GM18526 (cell line): ENCODE results near the gene DTX3.

ENCODE experiments used
- POLR2A ChIP-seq: IDR thresholded peaks from 3 replicates; pipeline ENCODE4 v1.6.1; 2011; ENCODE audit not compliant: insufficient read length; ENCODE audit errors: extremely low read depth

DTX3 gene

DNA sequence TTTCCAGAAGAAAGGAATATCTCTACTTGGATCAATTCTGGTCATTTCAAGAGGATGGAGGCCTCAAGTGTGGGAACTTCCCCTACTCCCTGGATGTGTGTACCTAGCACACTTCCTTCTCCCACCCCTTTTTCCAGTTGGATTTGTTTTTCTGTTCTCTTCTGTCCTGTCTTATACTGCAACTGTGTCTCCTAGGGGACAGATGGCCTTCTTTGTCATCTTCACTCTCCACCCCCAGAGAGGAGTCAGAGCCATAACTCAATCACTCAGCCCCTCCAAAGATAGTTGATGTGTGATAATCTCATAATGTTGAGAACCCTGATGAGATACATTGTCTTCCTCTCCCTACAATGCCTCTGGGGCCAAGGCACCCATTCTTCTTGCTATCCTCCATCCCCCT is 2.1 kb upstream of the DTX3 start:
- TF ChIP-seq POLR2A, result no peak

DNA sequence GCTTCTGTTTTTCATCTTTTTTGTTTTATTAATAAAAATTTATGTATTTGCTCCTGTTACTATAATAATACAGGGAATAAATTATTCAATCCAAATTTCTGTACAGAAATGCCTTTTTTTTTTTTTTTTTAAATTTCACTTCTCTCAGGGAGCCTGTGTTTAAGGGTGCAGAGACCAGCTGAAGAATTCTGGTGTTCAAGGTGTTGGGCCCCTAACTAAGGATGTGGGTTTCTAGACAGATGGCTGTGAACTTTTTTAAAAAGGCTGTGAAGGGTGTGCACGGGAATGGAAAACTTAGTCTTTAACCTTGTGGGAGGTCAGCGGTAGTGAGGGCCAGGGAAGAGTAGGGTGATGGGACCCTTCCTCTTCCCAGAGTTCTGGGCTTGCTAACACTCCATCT is 1.3 kb upstream of the DTX3 start:
- TF ChIP-seq POLR2A, result no peak

DNA sequence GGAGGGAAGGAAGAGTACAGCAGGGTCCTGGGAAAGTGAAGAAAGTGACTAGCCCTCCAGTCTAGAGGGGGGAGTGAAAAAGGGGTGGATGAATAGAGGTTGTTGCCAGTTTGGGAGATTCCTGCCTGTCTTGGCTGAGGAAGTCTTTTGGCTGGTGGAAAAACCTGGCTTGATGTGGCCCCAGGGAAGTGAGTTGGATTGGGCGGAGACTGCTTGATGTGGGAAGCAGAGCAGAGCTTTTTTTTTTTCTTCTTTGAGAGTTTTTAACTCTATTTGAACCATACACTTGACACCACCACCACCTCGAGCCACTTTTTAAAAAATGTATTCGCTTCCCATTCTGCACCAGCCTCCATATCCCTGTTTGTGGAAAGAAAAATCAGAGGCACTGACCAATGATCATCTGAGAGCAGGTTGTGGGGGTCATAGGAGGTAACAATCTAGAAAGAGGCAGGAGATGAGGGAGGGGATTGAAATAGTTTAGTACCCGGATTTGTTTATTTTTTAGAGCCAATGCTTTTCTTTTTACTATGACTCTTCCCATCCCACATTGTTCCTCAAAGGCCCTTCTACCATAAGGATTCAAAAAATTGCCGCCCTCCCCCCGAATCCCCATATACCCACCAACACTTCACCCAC is 690 bp upstream of the DTX3 start:
- no peak for TF ChIP-seq POLR2A

DNA sequence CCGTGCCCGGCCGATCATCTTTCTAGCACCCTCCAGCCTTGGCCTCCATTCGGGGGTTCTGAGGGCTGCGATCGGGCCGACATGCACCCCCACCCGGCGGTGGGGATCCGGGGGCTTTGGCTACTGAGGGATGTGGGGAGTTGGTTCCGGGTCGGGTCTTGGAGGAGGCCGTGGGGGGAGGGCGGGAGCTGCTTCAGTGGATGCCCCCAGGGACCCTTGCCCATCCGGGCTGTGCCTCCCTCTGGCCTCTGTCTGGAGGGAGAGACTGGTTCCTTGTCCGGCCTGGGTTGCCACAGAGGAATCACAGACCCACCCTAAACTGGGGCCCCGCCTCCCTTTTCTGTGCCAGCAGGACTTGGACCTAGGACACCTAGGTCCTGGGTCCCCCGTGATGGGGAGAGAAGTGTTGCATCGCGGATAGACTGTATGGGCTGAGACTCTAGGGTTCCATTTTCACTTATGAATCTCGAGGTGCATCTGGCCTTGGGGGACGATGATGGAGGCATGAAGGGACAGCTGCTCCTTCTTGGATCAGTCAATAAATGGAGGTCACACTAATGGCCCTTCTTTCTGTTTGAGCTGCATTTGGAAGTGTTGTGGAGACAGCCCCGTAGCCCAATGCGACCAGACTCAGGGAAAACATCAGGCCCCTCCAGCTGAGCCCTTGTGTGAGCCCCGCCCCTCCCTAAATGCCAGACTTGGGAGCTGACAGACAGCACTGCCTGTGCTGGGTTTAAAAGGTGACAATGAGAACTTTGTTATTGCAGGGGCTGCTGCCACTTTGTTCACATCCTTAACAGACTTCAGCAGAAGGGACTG is 577 bp downstream of the DTX3 start:
- TF ChIP-seq POLR2A, result no peak

DNA sequence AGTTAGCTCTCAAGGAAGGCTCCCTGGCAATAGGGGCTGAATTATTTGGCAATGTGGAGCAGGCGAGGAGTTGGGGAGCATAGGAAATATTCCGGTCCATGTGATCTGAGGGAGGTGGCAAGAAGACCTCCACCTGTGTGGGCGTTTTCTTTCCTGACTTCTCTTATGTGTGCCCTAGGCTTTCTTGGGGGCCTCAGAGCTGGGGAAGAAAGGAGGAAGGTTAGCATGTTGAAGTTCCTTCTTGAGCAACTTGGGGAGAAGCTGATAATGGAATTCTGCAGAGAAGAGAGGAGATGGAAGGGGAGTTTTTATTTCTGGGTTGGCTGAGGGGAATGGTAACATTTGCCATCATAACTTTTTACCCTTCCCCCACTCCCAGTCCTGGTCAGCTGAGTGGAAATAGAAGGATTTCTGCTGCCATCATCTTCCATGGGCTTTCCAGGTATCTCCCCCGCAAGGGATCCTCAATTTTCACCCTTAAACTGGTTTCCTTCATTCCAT is 1.2 kb downstream of the DTX3 start:
- TF ChIP-seq POLR2A, result no peak

DNA sequence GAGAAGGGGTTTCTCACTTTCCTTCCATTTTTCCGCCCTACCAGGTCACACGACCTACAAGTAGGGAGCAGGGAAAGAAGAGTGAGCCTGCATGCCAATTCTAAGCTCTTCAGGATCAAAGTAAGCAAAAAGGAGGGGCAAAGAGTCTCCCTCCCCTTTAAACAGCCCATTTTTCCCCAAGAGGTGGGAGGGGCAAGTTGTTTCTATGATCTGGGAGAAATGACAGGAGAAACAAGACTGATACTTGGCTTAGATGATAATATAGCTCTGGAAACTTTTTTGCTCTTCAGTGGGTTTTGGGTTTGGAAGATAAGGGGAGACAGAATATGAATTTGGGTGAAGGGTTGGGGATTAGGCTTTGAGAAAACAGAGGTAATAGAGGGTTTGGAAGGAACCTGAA is 1.8 kb downstream of the DTX3 start:
- TF ChIP-seq POLR2A, result no peak

DNA sequence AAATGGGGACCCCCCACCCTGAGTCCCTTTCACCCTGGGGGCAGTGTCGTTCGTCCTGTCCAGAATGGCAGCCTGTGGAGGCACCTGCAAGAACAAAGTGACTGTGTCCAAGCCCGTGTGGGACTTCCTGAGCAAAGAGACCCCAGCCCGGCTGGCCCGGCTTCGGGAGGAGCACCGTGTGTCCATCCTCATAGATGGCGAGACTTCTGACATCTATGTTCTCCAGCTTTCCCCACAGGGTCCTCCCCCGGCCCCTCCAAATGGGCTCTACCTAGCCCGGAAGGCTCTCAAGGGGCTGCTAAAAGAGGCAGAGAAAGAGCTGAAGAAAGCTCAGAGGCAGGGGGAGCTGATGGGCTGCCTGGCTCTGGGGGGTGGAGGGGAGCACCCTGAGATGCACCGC is 2.2 kb downstream of the DTX3 start:
- no peak for TF ChIP-seq POLR2A

DNA sequence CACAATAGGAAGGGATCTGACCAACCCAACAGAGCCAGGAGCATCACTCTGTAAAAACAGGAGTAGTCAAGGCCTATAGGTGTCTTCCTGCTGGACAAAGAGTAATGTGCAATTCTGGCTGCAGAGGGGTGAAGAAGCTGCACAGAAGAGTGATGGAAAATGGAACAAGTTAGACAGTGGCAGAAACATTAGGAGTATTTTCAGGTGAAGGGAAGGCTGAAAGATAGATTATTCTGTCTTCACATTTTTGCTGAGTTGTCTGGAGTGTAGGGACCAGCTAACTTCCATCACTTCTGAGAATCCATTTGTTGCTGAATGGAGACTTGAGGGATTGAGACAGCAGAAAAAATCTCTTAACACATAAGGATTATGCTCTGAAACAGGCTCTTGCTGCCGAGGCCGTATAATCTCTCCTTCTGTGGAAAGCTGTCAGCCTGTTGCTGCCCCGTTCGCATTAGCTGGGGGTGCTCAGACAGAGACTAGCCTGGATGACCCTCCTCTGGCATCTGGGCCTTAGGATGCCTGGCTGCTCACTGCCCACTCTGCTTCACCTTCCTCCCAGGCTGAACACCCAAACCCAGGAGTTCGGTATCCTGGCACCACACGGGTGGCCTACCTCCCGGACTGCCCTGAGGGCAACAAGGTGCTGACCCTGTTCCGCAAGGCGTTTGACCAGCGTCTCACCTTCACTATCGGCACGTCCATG is 3.5 kb downstream of the DTX3 start:
- no peak for TF ChIP-seq POLR2A

DNA sequence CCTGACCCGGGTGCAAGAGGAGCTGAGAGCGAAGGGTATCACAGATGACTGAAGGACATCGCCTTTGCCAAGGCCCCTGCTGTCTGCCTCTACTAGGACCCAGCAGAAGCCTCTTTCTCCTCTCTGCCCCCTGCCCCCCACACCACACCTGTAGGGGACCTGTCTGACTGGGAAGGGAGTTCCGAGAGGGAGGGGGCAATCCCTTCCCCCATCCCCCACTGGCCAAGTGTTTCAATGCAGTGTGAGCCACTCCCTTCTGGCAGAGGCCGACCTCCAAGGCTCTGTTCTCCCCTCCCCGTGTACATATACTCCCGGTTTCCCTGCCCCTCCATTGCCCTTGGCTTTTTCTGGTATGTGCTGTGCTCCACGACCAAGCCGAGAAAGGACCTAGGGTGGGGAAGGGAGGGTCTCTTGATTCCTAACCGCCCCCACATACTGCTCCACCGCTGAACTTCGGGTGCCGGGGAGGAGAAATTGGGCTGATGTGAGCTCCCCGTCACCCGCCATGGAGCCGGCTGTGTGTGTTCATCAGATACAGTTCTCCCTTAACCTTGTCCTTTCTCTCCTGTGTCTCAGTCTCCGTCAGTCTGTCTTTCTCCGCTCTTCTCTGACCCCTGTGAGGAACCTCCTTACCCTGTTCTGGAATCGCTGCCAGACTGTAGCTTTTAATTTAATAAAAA is 4.6 kb downstream of the DTX3 start:
- TF ChIP-seq POLR2A, result no peak

DNA sequence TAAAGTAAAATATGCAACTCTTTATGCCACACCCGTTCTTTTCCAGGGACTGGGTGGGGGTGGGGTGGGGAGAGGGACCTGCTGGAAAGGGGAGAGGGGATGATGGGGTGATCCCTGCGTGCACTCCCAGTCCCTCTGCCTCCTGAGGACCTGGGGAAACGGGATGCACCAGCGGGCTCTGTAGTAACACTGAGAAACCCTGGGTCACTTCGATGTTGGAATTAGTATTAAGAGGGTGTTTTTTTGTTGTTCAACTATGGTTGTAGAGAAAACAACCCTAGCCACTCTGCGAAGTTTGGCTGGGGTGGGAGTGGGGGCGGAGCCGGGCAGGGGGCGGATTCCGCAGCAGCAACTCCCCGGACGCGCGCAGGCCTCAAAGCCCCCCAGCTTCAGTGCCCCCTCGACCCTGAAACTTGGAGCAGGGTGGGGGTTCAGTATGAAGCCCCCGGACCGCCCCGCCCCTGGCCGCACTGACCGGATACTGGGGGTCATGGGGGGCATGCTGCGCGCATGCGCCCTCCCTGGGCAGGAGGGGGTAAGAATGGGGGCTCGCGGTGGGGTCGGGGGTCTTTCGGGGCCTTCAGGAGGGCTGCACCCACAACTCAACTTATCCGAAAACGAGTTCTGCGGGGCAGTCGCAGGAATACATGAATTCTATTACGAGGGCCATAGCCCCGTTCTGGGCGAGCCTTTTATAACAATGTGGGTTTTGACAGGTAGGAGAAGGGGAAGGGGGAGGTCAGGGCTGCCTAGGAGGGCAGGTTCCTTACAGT is 5.3 kb downstream of the DTX3 start:
- no peak for TF ChIP-seq POLR2A

DNA sequence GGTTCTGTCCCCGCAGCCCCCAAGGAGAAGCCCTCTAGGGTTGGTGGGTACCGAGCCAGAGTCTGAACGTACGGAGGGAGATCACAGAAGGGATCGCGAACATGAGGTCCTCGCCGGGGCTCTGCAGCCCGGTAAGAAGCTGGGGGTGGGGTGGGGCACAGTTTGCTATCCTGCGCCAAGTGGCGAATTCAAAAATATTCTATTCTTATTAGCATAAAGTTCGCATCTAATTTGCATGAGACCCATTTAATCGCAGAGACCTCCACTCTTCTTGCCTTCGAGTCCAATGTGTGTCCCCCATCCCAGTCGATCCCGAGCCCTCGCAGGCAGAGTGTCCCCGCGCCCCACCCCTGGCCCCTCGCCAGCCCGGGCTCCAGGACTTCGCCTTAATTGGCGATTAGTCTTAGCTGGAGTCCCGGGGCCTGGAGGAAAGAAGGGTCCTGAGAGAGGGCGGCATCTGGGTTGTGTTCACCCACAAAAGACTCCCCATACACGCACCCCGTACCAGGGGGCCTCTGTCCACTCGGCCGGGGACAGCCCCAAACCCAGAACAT is 6.0 kb downstream of the DTX3 start:
- no peak for TF ChIP-seq POLR2A

DNA sequence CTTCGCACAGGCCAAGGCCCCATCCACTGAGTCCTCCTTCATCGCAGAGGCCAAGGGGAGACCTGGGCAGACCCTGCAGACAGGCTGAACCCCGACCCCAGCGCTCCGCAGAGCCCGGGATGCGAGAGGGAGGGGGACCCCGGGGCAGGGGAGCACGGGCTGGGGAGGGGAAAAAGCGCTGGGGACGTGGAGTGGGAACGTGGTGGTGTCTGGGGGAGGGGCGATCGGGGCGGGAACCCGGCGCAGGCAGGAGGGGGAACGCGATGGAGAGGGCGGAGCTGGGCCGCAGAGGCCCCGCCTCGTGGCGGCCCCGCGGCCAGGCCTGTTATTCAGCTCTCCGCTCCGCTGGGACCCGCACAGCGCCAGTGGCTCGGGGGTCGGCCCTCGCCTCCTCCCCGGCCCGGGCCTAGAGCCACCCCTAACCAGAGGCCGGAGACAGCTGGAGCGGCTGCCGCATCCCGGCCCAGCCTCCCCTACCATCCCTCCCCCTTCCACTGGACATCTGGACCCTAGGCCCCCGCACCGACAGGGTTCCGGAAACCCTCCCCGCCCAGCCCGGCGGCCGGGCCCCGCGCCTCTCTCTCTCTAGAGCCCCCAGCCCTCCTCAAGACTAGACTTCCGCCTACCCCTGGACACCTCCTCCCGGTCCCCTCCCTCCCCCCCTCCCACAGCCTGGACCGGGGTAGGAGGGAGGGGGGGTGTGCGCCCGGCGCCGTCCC is 6.6 kb downstream of the DTX3 start, which contains the start of gene ARHGEF25:
Gene ARHGEF25, plus strand, starts transcription at position 328 of the 719 bp plus-strand sequence. CDS start 460 bp downstream, outside the sequence.
- TF ChIP-seq POLR2A, result peak; percentile 53

DNA sequence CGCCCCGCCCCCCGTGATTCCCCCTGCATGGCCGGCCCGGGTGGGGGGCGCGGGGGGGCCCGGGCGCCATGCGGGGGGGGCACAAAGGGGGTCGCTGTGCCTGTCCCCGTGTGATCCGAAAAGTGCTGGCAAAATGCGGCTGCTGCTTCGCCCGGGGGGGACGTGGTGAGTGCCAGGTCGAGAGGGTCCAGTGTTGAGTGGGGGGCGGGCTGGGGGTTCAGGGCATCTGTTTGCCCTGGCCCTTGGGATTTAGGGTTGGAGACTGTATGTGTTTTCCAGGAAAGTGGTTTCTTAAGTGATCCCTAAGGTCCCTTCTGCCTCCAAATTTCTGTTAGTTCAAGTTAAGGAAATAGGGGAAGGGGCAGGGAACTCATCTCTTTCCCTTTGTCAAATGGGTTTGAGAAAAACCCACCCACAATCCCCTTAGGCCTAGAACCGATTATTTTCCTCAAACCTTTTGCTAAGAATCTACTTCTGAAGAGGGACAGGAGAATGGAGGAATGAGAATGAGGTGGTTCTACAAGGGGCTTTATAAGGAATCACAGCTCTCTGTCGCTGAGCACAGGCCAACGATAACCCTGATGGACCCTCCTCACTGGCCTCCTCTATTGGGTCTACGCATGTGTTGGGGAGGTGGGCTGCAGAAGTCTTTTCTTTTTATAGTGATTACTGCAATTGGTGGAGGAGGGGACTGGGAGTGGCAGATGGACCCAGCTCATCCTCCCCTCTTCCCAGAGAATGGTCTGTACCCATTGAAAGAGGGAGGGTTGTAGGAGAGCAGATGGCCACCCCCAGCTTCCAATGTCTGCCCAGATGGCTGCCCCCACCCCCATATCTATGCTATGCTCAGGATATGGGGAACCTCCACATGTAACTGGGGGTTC is 7.4 kb downstream of the DTX3 start:
- no peak for TF ChIP-seq POLR2A
